T-cell (primary cell): Measurements from ENCODE around the gene ANO4. TPM values are rescaled to one million over a fixed set of nuclear protein-coding genes. Genes with fewer than 3 reads are reported as not detected.

Source experiments
- ATAC-seq, 4 experiments: fragments of 200-7000 bp in 3 of 4; fragments of 150-1000 bp in 1 of 4; cut with Tn5 transposase; replicated peaks in 1 of 4; 1 replicate in 3 of 4; 2 replicates in 1 of 4; pipeline ENCODE4 v1.10.0; 2021; ENCODE audit warnings: moderate library complexity in 3 of 4, mild to moderate bottlenecking in 2 of 4, moderate number of reproducible peaks in 1 of 4
- CTCF ChIA-PET, 2 donors: fragments of 300-600 bp; sonication (Branson Sonifier 250); formaldehyde crosslinking; loops; one replicate each; lab custom pipeline; 2022; ENCODE audit warnings: antibody characterized with exemption in 2 of 2; lab: Charles Lee
- POLR2A ChIA-PET, 2 donors: fragments of 300-600 bp; sonication (Branson Sonifier 250); formaldehyde crosslinking; loops; one replicate each; lab custom pipeline; 2022; ENCODE audit warnings: antibody characterized with exemption in 2 of 2; lab: Charles Lee
- DNase-seq, 35 experiments: peaks; one replicate each; pipeline versions ENCODE4 v3.0.0 to v3.0.0-alpha.2; 2013 to 2023
- H3K27ac ChIP-seq: one replicate; pipeline ENCODE4 v1.5.1; 2013; ENCODE audit warnings: low read length
- H3K27me3 ChIP-seq, 2 experiments: replicated peaks in 1 of 2; 1 replicate in 1 of 2; 2 replicates in 1 of 2; pipeline versions ENCODE4 v1.6.1 to v1.7.0; 2013; ENCODE audit warnings: low read length in 1 of 2, mixed read lengths in 1 of 2; ENCODE audit not compliant: control insufficient read depth in 2 of 2, insufficient read depth in 2 of 2; ENCODE audit errors: extremely low read depth in 1 of 2
- H3K36me3 ChIP-seq, 2 donors: 1 replicate in 1 of 2; 2 replicates in 1 of 2; pipeline versions ENCODE4 v1.6.1 to v1.7.0; 2013; ENCODE audit warnings: low read length in 1 of 2; ENCODE audit not compliant: control insufficient read depth in 2 of 2, insufficient read depth in 1 of 2; ENCODE audit errors: extremely low read depth in 1 of 2
- H3K4me1 ChIP-seq, 2 experiments: 1 replicate in 1 of 2; 2 replicates in 1 of 2; pipeline versions ENCODE4 v1.6.1 to v1.7.0; 2013; ENCODE audit warnings: low read length in 2 of 2, mixed read lengths in 1 of 2; ENCODE audit not compliant: insufficient read depth in 2 of 2, control insufficient read depth in 1 of 2; ENCODE audit errors: extremely low read depth in 1 of 2
- H3K4me3 ChIP-seq, 2 donors: 1 replicate in 1 of 2; 2 replicates in 1 of 2; pipeline versions ENCODE4 v1.5.1 to v1.7.0; 2013; ENCODE audit warnings: mild to moderate bottlenecking in 2 of 2, low read length in 1 of 2, moderate library complexity in 1 of 2; ENCODE audit not compliant: control insufficient read depth in 1 of 2; ENCODE audit errors: extremely low read depth in 1 of 2
- H3K9me3 ChIP-seq: 2 replicates; pipeline ENCODE4 v1.7.0; 2013
- H3K27ac Mint-ChIP-seq, 2 donors: one replicate each; pipeline ENCODE4 v1.8.0; 2020 to 2021; ENCODE audit warnings: mild to moderate bottlenecking in 2 of 2, mixed read lengths in 2 of 2
- H3K27me3 Mint-ChIP-seq, 2 donors: one replicate each; pipeline ENCODE4 v1.8.0; 2021 to 2022; ENCODE audit warnings: mixed read lengths in 2 of 2
- H3K36me3 Mint-ChIP-seq: one replicate; pipeline ENCODE4 v1.8.0; 2021; ENCODE audit warnings: mixed read lengths
- H3K4me1 Mint-ChIP-seq, 3 donors: one replicate each; pipeline ENCODE4 v1.8.0; 2020 to 2022; ENCODE audit warnings: mixed read lengths in 3 of 3, mild to moderate bottlenecking in 1 of 3
- H3K4me3 Mint-ChIP-seq, 3 donors: one replicate each; pipeline ENCODE4 v1.8.0; 2020 to 2022; ENCODE audit warnings: mild to moderate bottlenecking in 3 of 3, mixed read lengths in 3 of 3, moderate library complexity in 3 of 3
- H3K9me3 Mint-ChIP-seq, 3 donors: one replicate each; pipeline ENCODE4 v1.8.0; 2020 to 2022; ENCODE audit warnings: mixed read lengths in 3 of 3
- WGBS: methylation state at CpG from one replicate; pipeline ENCODE4 v1.1.5; 2013; ENCODE audit warnings: missing lambda C conversion rate; ENCODE audit not compliant: insufficient coverage; 5-methylcytosine and 5-hydroxymethylcytosine counted together
- total RNA-seq, 35 experiments: library from RNA in 6 of 35; stranded (reverse) in 6 of 35; fragments of 120-200 nt in 1 of 35; gene quantifications; one replicate each; pipeline versions ENCODE4 v1.2.1 to v1.2.4 and lab custom pipeline; 2013 to 2026

ANO4 gene
- total RNA-seq, 5 donors from 2014 or later (not counting 1 experiment from before 2014, with no cell fraction given), result 0.26 TPM; not detected in 4

DNA sequence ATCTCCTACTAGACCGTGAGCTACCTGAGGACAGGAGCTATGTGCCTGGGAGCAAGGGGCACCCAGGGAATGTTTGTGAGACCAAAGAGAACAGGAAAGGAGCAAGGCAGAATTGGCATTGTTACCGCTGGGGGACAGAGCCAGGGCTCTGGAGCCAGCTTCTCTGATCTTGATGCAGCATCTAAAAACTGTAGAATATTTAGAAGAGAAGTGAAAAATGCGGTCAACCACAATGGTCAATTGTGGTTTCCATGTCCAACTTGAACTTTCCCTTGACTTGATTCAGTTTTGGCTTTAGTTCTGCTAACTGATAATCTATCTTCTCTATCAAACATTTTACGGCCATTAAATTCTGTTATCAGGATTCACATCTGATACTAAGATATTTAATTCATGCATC, 201.2 kb downstream of the ANO4 start:
- Mint-ChIP-seq H3K27me3 (no peaks in the 10 kb centered on the region), H3K36me3 (no peaks in the 10 kb centered on the region), H3K4me1 (no peaks in the 10 kb centered on the region), H3K9me3 (peaks cover 0 to 1% (median 0%) of the 10 kb centered on the region in 3 donors), H3K4me3 (no peak overlapping the region), H3K27ac (no peak overlapping the region)
- Histone ChIP-seq H3K36me3 (no peaks in the 10 kb centered on the region), H3K9me3 (no peaks in the 10 kb centered on the region), H3K4me1 (no peaks in the 10 kb centered on the region), H3K4me3 (no peak overlapping the region), H3K27me3 (no peaks in the 10 kb centered on the region), H3K27ac (no peak overlapping the region)
- ChIA-PET CTCF (no interaction called here), POLR2A (no interaction called here)
- no peak for DNase-seq
- no peak for ATAC-seq
- 67% methylated on average over 1 of the region's 4 CpGs for WGBS

DNA sequence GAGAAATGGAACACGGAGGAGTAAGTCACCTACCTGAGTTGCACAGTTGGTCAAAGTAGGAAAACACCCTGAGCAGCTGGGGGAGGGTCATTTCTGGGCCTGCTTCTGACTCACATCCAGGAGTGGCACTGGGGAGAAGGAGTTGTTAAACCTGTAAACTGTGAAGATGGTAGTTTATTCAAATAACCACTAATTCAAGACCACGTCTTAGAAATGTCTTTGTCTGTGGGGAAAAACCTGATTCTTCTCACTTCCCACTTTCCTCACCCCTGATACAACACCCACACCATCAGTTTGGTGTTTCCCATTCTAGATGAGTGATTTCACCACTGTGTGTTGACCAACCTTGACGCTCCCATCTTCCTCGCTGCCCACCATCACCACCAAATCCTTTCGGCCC, 207.1 kb downstream of the ANO4 start:
- ChIA-PET CTCF (no interaction called here), POLR2A (no interaction called here)
- Mint-ChIP-seq H3K27me3 (no peaks in the 10 kb centered on the region), H3K27ac (no peak overlapping the region), H3K4me1 (no peaks in the 10 kb centered on the region), H3K9me3 (peaks cover 0 to 17% (median 2%) of the 10 kb centered on the region in 3 donors), H3K36me3 (no peaks in the 10 kb centered on the region), H3K4me3 (no peak overlapping the region)
- Histone ChIP-seq H3K4me1 (no peaks in the 10 kb centered on the region), H3K9me3 (no peaks in the 10 kb centered on the region), H3K27ac (no peak overlapping the region), H3K4me3 (no peak overlapping the region), H3K27me3 (no peaks in the 10 kb centered on the region), H3K36me3 (no peaks in the 10 kb centered on the region)
- DNase-seq, result no peak
- 65% methylated on average over 4 of the region's 5 CpGs for WGBS
- ATAC-seq, result no peak

DNA sequence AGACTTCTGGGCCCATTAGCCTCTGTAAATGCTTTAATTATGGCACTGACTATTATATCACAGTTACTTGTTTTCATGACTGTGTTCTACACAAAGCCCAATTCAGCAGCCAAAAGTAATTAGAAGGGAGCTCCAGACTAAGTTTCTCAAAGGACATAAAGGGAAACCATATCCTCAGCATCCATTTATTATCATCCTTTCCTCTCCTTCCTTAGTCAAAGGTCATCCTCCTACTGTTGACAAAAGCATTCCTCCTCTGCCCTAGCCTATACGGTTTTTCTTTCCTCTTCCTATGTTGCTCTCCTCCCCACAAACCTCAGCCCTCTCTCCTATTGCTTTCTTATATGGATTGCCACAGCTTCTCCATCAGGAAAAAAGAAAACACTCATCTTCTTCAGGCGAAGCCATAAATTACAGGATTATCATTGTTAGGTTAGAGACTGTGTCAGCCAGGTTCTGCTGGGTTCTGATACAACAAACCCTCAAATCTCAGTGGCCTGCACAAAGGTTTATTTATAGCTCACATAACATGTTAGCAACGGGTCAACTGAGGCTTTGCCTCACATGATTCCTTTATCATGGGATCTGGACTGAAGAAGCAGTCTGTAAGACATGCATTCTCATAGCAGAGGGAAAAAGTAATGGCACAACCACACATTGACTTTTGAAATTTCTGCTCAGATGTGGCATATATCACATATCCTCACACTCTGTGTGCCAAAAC, 208.3 kb downstream of the ANO4 start:
- H3K4me1 Mint-ChIP-seq, result no peaks in the 10 kb centered on the region

DNA sequence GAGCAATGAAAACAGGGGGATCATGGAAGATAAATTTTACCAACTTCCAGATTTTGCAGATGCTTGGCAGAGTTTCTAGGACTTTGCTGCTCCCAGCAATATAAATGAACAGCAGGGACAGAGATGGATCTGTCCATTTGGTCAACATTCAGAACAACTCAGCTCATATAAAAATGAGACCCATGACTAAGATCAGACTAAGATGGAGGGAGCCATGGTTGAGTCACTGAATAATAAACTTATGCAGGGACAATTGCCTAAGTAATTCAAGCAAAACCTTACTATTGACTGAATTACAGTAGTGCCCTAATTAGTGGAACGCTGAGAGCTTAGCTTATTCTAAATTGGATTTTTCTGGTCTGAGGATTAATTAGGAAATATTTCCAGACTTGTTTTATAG, 210.3 kb downstream of the ANO4 start:
- POLR2A ChIA-PET, result no interaction called here
- H3K36me3 ChIP-seq, result no peaks in the 10 kb centered on the region

More for the DNA sequence above, 208.3 kb downstream of the ANO4 start:
- Mint-ChIP-seq H3K27me3 (no peaks in the 10 kb centered on the region), H3K4me3 (no peak overlapping the region), H3K27ac (no peak overlapping the region), H3K9me3 (peaks cover 0 to 17% (median 2%) of the 10 kb centered on the region in 3 donors), H3K36me3 (no peaks in the 10 kb centered on the region)
- WGBS, result 43% methylated on average over 1 of the region's 3 CpGs
- Histone ChIP-seq H3K36me3 (no peaks in the 10 kb centered on the region), H3K9me3 (no peaks in the 10 kb centered on the region), H3K4me3 (no peak overlapping the region), H3K4me1 (no peaks in the 10 kb centered on the region), H3K27ac (no peak overlapping the region), H3K27me3 (no peaks in the 10 kb centered on the region)
- ChIA-PET POLR2A (no interaction called here), CTCF (no interaction called here)
- ATAC-seq (no peak), DNase-seq (no peak)

DNA sequence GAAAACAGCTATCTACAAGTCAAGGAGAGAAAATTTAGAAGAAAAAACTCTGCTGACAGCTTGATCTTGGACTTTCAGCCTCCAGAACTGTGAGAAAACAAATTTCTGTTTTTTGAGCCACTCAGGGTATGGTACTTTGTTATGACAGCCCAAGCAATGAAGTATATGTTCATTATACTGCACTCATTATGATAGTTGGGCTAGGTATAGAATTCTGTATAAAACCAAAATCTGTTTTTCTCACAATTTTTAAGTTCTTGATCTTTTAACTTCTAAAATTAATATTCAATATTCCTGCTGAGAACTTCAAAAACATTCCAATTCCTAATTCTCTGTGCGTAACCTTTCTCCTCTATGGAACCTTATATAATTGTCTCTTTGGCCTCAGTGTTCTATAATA, 214.7 kb downstream of the ANO4 start:
- WGBS, result no CpG with 5 or more reads among the region's 1 CpG
- no peaks in the 10 kb centered on the region for H3K36me3 Mint-ChIP-seq
- Histone ChIP-seq H3K27ac (no peak overlapping the region), H3K4me3 (no peak overlapping the region), H3K27me3 (no peaks in the 10 kb centered on the region), H3K9me3 (peaks cover 3% of the 10 kb centered on the region), H3K4me1 (no peaks in the 10 kb centered on the region), H3K36me3 (no peaks in the 10 kb centered on the region)
- H3K27ac Mint-ChIP-seq, result no peak overlapping the region
- ATAC-seq (no peak), DNase-seq (no peak)
- H3K4me1 Mint-ChIP-seq, result no peaks in the 10 kb centered on the region
- CTCF ChIA-PET, result no interaction called here
- POLR2A ChIA-PET, result no interaction called here
- H3K27me3 Mint-ChIP-seq, result no peaks in the 10 kb centered on the region
- H3K9me3 Mint-ChIP-seq, result peaks cover 15 to 21% (median 19%) of the 10 kb centered on the region in 3 donors
- H3K4me3 Mint-ChIP-seq, result no peak overlapping the region

More for the DNA sequence above, 210.3 kb downstream of the ANO4 start:
- Histone ChIP-seq H3K4me1 (no peaks in the 10 kb centered on the region), H3K27ac (no peak overlapping the region), H3K9me3 (peaks cover under 1% of the 10 kb centered on the region), H3K27me3 (no peaks in the 10 kb centered on the region), H3K4me3 (no peak overlapping the region)
- CTCF ChIA-PET, result no interaction called here
- Mint-ChIP-seq H3K4me1 (no peaks in the 10 kb centered on the region), H3K27ac (no peak overlapping the region), H3K9me3 (peaks cover 13 to 27% (median 13%) of the 10 kb centered on the region in 3 donors), H3K36me3 (no peaks in the 10 kb centered on the region), H3K4me3 (no peak overlapping the region), H3K27me3 (no peaks in the 10 kb centered on the region)
- no peak for ATAC-seq
- no CpG with 5 or more reads among the region's 1 CpG for WGBS
- DNase-seq, result no peak

DNA sequence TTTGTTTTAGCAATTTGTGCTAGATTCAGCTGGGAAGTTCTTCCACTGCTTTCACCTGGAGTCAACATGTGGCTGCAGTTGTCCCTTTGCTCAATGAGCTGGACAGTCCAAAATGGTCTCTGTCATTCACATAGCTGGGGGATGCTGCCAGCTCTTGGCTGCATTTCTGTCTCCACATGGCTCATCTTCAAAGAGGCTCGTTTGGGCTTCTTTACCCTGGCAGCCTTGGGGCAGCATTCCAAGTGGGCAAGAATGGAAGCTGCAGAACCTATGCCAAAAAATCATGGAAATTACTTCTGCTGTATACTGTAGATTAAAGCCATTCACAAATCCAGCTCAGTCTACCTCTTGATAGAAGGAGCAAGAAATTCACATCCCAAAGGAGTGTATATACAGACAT, 216.3 kb downstream of the ANO4 start:
- no peak overlapping the region for H3K4me3 Mint-ChIP-seq
- no CpG with 5 or more reads among the region's 1 CpG for WGBS
- CTCF ChIA-PET, result no interaction called here
- no peaks in the 10 kb centered on the region for H3K36me3 Mint-ChIP-seq
- Histone ChIP-seq H3K36me3 (no peaks in the 10 kb centered on the region), H3K27me3 (no peaks in the 10 kb centered on the region), H3K27ac (no peak overlapping the region), H3K4me1 (no peaks in the 10 kb centered on the region), H3K9me3 (peaks cover 3% of the 10 kb centered on the region), H3K4me3 (no peak overlapping the region)
- POLR2A ChIA-PET, result no interaction called here
- H3K27me3 Mint-ChIP-seq, result no peaks in the 10 kb centered on the region
- no peak overlapping the region for H3K27ac Mint-ChIP-seq
- ATAC-seq, result no peak
- no peaks in the 10 kb centered on the region for H3K4me1 Mint-ChIP-seq
- DNase-seq, result no peak
- peaks cover 15 to 21% (median 19%) of the 10 kb centered on the region in 3 donors for H3K9me3 Mint-ChIP-seq
